Neural cell (in vitro differentiated cells): ENCODE measurements around the gene CUX1. TPM values are rescaled to one million over a fixed set of nuclear protein-coding genes. Genes with fewer than 3 reads are reported as not detected.

ENCODE experiments used
- H2AFZ ChIP-seq: fragments of 200-600, 300-800 bp; sonication (generic), shearing (Covaris generic); 2 replicates; pipeline ENCODE4 v1.6.0; 2014; ENCODE audit warnings: low read depth, mild to moderate bottlenecking, antibody characterized with exemption, low read length, moderate library complexity
- H3F3A ChIP-seq: fragments of 200-600 bp; shearing (Covaris generic); 2 replicates; pipeline ENCODE4 v1.6.1; 2016; ENCODE audit warnings: mild to moderate bottlenecking, moderate library complexity, mixed read lengths, antibody characterized with exemption, low read length; ENCODE audit not compliant: insufficient read depth, poor library complexity, severe bottlenecking
- H3K27ac ChIP-seq: fragments of 200-600, 300-800 bp; sonication (generic), shearing (Covaris generic); 2 replicates; pipeline ENCODE4 v1.5.1; 2014; ENCODE audit warnings: mild to moderate bottlenecking, low read length, moderate library complexity
- H3K27me3 ChIP-seq: fragments of 300-800, 200-600 bp; sonication (generic), shearing (Covaris generic); 2 replicates; pipeline ENCODE4 v1.6.0; 2014; ENCODE audit warnings: mild to moderate bottlenecking, low read depth, low read length, moderate library complexity; ENCODE audit not compliant: insufficient read depth
- H3K36me3 ChIP-seq: fragments of 300-800, 200-600 bp; sonication (generic), shearing (Covaris generic); 2 replicates; pipeline ENCODE4 v1.5.1; 2014; ENCODE audit warnings: mild to moderate bottlenecking, antibody characterized with exemption, low read length, moderate library complexity; ENCODE audit not compliant: insufficient read depth
- H3K4me2 ChIP-seq: fragments of 300-800, 200-600 bp; sonication (generic), shearing (Covaris generic); 2 replicates; pipeline ENCODE4 v1.6.0; 2014; ENCODE audit warnings: mild to moderate bottlenecking, low read length
- H3K4me3 ChIP-seq: fragments of 300-800, 200-600 bp; sonication (generic), shearing (Covaris generic); 2 replicates; pipeline ENCODE4 v1.5.1; 2014; ENCODE audit warnings: mild to moderate bottlenecking, low read length, moderate library complexity
- H3K79me2 ChIP-seq: fragments of 200-600 bp; shearing (Covaris generic); replicated peaks from 2 replicates; pipeline ENCODE4 v1.6.0; 2014; ENCODE audit warnings: mild to moderate bottlenecking, low read length, moderate library complexity; ENCODE audit not compliant: insufficient read depth
- H3K9ac ChIP-seq: fragments of 300-800, 200-600 bp; sonication (generic), shearing (Covaris generic); 2 replicates; pipeline ENCODE4 v1.6.1; 2016; ENCODE audit warnings: mild to moderate bottlenecking, low read length, mixed read lengths
- H3K9me2 ChIP-seq: fragments of 200-600 bp; shearing (Covaris generic); 2 replicates; pipeline ENCODE4 v1.6.1; 2016; ENCODE audit warnings: mild to moderate bottlenecking, low read length, mixed read lengths; ENCODE audit not compliant: insufficient read depth
- H3K9me3 ChIP-seq: fragments of 200-600, 300-800 bp; sonication (generic), shearing (Covaris generic); 2 replicates; pipeline ENCODE4 v1.6.1; 2016; ENCODE audit warnings: mild to moderate bottlenecking, mixed run types, low read length, moderate library complexity, mixed read lengths
- H4K20me1 ChIP-seq: fragments of 200-600 bp; shearing (Covaris generic); 2 replicates; pipeline ENCODE4 v1.6.1; 2016; ENCODE audit warnings: mild to moderate bottlenecking, mixed run types; ENCODE audit not compliant: insufficient read depth
- CTCF ChIP-seq: fragments of 450-650 bp; IDR thresholded peaks from 2 replicates; pipeline ENCODE4 v1.5.1; 2014; ENCODE audit warnings: antibody characterized with exemption, mild to moderate bottlenecking, moderate library complexity; ENCODE audit not compliant: poor library complexity, severe bottlenecking
- EP300 ChIP-seq: fragments of 450-650 bp; conservative IDR thresholded peaks from 2 replicates; pipeline ENCODE4 v1.6.1; 2014; ENCODE audit warnings: antibody characterized with exemption, mild to moderate bottlenecking, moderate library complexity; ENCODE audit not compliant: poor library complexity, severe bottlenecking
- MXI1 ChIP-seq: fragments of 450-650 bp; conservative IDR thresholded peaks from 2 replicates; pipeline ENCODE4 v1.6.1; 2014; ENCODE audit warnings: antibody characterized with exemption, mild to moderate bottlenecking; ENCODE audit not compliant: poor library complexity, severe bottlenecking
- POLR2AphosphoS5 ChIP-seq: IDR thresholded peaks from 2 replicates; pipeline ENCODE4 v1.6.1; 2012
- REST ChIP-seq: IDR thresholded peaks from 2 replicates; pipeline ENCODE4 v1.6.1; 2012; ENCODE audit warnings: borderline replicate concordance
- SMC3 ChIP-seq: fragments of 450-650 bp; conservative IDR thresholded peaks from 2 replicates; pipeline ENCODE4 v1.6.1; 2014; ENCODE audit warnings: antibody characterized with exemption, mild to moderate bottlenecking, moderate library complexity; ENCODE audit not compliant: poor library complexity
- TAF1 ChIP-seq: IDR thresholded peaks from 2 replicates; pipeline ENCODE4 v1.6.1; 2012; ENCODE audit warnings: low read depth
- polyA plus RNA-seq: library from polyadenylated mRNA; depleted of rRNA; stranded (reverse); fragments of >200 nt; gene quantifications from 2 replicates; pipeline ENCODE4 v1.2.3, GENCODE V29; 2014

Gene CUX1
- polyA plus RNA-seq, 1 donor from 2014 or later, result 26.6 TPM

GRCh38 chr7:102248456-102249395, 431.3 kb downstream of the CUX1 start:
- Histone ChIP-seq H3K36me3 (no peaks in the 10 kb centered on the region), H3K27me3 (no peaks in the 10 kb centered on the region), H3K27ac (no peak overlapping the region), H3K79me2 (no peaks in the 10 kb centered on the region), H4K20me1 (no peaks in the 10 kb centered on the region), H2AFZ (no peak overlapping the region), H3K4me2 (no peak overlapping the region), H3K9me2 (no peaks in the 10 kb centered on the region), H3K4me3 (no peak overlapping the region), H3K9me3 (no peaks in the 10 kb centered on the region), H3F3A (no peaks in the 10 kb centered on the region), H3K9ac (no peak overlapping the region)
- no peak for TF ChIP-seq TAF1
- no peak for TF ChIP-seq CTCF
- TF ChIP-seq MXI1, result no peak
- no peak for TF ChIP-seq SMC3
- no peak for TF ChIP-seq POLR2AphosphoS5

GRCh38 chr7:102251531-102252365, 434.3 kb downstream of the CUX1 start:
- Histone ChIP-seq H3K4me3 (no peak overlapping the region), H3K36me3 (no peaks in the 10 kb centered on the region), H3K27ac (no peak overlapping the region)

More at GRCh38 chr7:102251531-102252365, 434.3 kb downstream of the CUX1 start:
- H3K9me2 ChIP-seq, result no peaks in the 10 kb centered on the region
- H3F3A ChIP-seq, result no peaks in the 10 kb centered on the region
- TF ChIP-seq EP300 (no peak), POLR2AphosphoS5 (no peak), REST (no peak), TAF1 (no peak), MXI1 (no peak)
- H2AFZ ChIP-seq, result no peak overlapping the region
- no peaks in the 10 kb centered on the region for H3K79me2 ChIP-seq
- H3K9ac ChIP-seq, result no peak overlapping the region
- H3K27me3 ChIP-seq, result no peaks in the 10 kb centered on the region
- no peak overlapping the region for H3K4me2 ChIP-seq
- no peaks in the 10 kb centered on the region for H3K9me3 ChIP-seq
- H4K20me1 ChIP-seq, result no peaks in the 10 kb centered on the region
